IPS-15b (cell line): ENCODE data around the gene GLP1R.

Experiments
- H3K27me3 ChIP-seq: one replicate; pipeline ENCODE4 v1.6.1; 2013; ENCODE audit warnings: low read length; ENCODE audit not compliant: control insufficient read depth, insufficient read depth
- H3K36me3 ChIP-seq: one replicate; pipeline ENCODE4 v1.6.1; 2013; ENCODE audit warnings: low read length; ENCODE audit not compliant: control insufficient read depth, insufficient read depth
- H3K4me1 ChIP-seq: one replicate; pipeline ENCODE4 v1.6.1; 2013; ENCODE audit warnings: mild to moderate bottlenecking, low read length; ENCODE audit not compliant: control insufficient read depth, insufficient read depth
- H3K4me3 ChIP-seq: one replicate; pipeline ENCODE4 v1.5.1; 2013; ENCODE audit warnings: low read depth, low read length
- H3K9ac ChIP-seq: one replicate; pipeline ENCODE4 v1.6.1; 2013; ENCODE audit warnings: low read depth, mild to moderate bottlenecking, low read length
- H3K9me3 ChIP-seq: one replicate; pipeline ENCODE4 v1.6.1; 2013; ENCODE audit warnings: mild to moderate bottlenecking, low read length; ENCODE audit not compliant: control insufficient read depth, insufficient read depth

The GLP1R gene

GRCh38 chr6:39073471-39074355 is 25.1 kb downstream of the GLP1R start:
- Histone ChIP-seq H3K27me3 (no peaks in the 10 kb centered on the region), H3K9ac (no peak overlapping the region), H3K4me1 (no peaks in the 10 kb centered on the region), H3K9me3 (no peaks in the 10 kb centered on the region), H3K4me3 (no peak overlapping the region), H3K36me3 (no peaks in the 10 kb centered on the region)

GRCh38 chr6:39074486-39074885 is 25.9 kb downstream of the GLP1R start:
- H3K36me3 ChIP-seq: peaks cover under 1% of the 10 kb centered on the region
- no peak overlapping the region for H3K4me3 ChIP-seq
- H3K27me3 ChIP-seq: no peaks in the 10 kb centered on the region
- no peaks in the 10 kb centered on the region for H3K9me3 ChIP-seq
- H3K4me1 ChIP-seq: no peaks in the 10 kb centered on the region
- H3K9ac ChIP-seq: no peak overlapping the region

DNA sequence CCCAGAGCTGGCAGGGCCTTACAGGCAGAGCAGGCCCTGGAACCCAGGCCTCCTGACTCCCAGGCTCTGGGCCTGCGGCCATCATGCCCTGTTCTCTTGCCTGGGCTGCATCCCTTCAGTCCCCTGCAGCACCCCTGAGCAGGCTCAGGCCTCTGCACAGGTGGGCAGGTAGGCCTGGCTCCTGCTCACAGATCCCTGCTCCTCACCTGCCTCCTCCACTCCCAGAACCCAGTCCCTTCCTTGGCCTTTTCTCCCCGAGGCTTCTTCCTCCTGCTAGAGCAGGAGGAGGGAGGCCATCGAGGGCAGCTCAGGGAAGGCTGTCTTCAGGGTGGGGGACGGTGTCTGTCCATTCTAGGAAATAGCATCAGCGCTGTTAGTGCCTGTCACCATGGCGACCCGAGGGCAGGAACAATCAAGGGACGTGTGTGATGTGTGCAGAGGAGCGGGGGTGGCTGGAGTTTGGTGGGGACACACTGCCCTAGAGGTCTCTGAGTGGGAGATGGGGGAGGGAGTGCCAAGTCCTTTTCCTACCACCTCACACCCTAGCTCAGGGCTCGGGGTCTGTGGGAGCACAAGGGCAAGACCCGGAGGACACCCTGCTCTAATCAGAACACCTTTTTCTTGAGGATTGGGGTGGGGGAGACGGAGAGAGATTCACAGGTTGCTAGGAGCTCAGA is 26.6 kb downstream of the GLP1R start:
- H3K36me3 ChIP-seq: peaks cover 3% of the 10 kb centered on the region
- no peaks in the 10 kb centered on the region for H3K27me3 ChIP-seq
- no peaks in the 10 kb centered on the region for H3K4me1 ChIP-seq
- H3K4me3 ChIP-seq: no peak overlapping the region
- H3K9ac ChIP-seq: no peak overlapping the region
- H3K9me3 ChIP-seq: no peaks in the 10 kb centered on the region

GRCh38 chr6:39075807-39076622 is 27.4 kb downstream of the GLP1R start:
- no peaks in the 10 kb centered on the region for H3K4me1 ChIP-seq
- no peak overlapping the region for H3K9ac ChIP-seq
- H3K4me3 ChIP-seq: no peak overlapping the region
- no peaks in the 10 kb centered on the region for H3K9me3 ChIP-seq
- peaks cover 3% of the 10 kb centered on the region for H3K36me3 ChIP-seq
- H3K27me3 ChIP-seq: no peaks in the 10 kb centered on the region

DNA sequence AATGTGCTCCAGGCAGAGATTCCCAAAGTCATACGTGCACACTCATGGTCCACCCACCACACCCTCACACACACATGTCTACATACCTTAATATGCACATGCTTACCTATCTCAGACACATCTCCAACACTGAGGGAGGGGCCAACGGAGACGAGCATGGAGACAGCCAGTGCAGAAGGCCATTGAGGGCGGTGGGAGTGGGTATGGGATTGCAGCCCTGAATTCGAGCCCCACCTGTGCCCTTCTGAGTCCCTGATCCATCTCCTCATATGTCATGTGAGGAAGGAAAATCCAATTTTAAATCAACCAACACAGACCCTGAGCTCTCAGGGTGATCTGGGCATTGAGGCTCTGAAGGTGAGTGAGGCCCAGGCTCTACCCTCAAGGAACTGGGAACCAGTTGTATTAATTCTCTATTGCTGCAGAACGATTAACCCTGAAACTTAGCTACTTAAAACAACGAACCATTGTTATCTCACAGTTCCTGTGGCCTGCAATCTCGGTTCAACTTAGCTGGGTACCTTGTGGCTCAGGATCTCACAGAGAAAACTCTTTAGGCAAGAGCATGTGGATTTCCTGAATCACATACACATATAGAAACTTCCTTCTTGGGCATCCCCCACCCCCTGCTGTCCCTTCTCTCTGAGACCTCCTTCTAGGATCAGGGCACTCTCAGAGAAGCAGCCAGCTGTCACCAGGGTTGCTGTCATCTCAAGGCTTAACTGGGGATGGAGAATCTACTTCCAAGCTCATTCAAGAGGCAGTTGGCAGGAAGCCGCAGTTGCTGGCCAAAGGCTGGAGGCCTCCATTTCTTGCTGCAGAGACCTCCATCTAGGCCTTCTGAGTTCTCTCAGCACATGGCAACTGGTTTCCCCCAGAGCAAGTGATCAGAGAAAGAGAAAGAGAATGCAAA is 28.3 kb downstream of the GLP1R start:
- no peaks in the 10 kb centered on the region for H3K27me3 ChIP-seq
- H3K4me3 ChIP-seq: no peak overlapping the region
- no peak overlapping the region for H3K9ac ChIP-seq
- no peaks in the 10 kb centered on the region for H3K9me3 ChIP-seq
- H3K4me1 ChIP-seq: no peaks in the 10 kb centered on the region
- H3K36me3 ChIP-seq: peaks cover 3% of the 10 kb centered on the region

- Histone ChIP-seq H3K9me3 (no peaks in the 10 kb centered on the region), H3K36me3 (peaks cover 3% of the 10 kb centered on the region), H3K4me3 (no peak overlapping the region), H3K27me3 (no peaks in the 10 kb centered on the region), H3K4me1 (no peaks in the 10 kb centered on the region), H3K9ac (no peak overlapping the region)
These were observed 29.5 kb downstream of the GLP1R start for GRCh38 chr6:39077882-39078594.

GRCh38 chr6:39078695-39079094 is 30.1 kb downstream of the GLP1R start:
- H3K4me3 ChIP-seq: no peak overlapping the region
- no peaks in the 10 kb centered on the region for H3K4me1 ChIP-seq
- no peaks in the 10 kb centered on the region for H3K9me3 ChIP-seq
- no peak overlapping the region for H3K9ac ChIP-seq
- peaks cover 3% of the 10 kb centered on the region for H3K36me3 ChIP-seq
- no peaks in the 10 kb centered on the region for H3K27me3 ChIP-seq

- H3K27me3 ChIP-seq: no peaks in the 10 kb centered on the region
- H3K4me3 ChIP-seq: no peak overlapping the region
- no peaks in the 10 kb centered on the region for H3K9me3 ChIP-seq
- no peak overlapping the region for H3K9ac ChIP-seq
- peaks cover 3% of the 10 kb centered on the region for H3K36me3 ChIP-seq
- no peaks in the 10 kb centered on the region for H3K4me1 ChIP-seq
These were observed 30.9 kb downstream of the GLP1R start for GRCh38 chr6:39079197-39080125.

DNA sequence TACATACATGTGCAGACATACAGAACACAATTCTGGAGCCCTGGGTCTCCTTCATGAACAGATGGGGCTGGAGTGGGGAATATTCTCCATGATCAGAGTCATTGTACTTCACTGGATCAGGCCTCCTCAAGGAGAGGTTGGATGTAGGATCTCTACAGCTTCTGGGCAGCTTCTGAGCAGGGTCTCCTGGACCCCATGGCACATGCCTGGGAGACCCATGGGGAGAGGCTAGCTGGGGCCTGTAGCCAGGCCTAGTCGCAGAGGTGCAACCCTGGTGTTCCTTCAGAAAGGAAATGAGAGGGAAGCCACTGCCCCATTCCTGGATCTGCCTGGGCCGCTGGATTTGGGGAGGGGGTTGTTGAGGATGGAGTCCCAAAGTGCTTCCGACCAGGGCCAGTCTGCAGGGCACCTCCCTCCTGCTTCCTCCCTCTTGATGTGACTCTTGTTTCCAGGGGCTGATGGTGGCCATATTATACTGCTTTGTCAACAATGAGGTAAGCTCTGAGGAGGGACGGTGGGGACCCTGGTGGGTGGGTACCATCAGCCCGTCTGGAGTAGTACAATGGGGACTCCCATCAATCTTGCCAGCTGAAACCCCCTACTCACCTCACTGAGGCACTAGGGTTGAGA is 31.8 kb downstream of the GLP1R start:
- Histone ChIP-seq H3K4me3 (no peak overlapping the region), H3K27me3 (no peaks in the 10 kb centered on the region), H3K36me3 (peaks cover 3% of the 10 kb centered on the region), H3K4me1 (no peaks in the 10 kb centered on the region), H3K9me3 (no peaks in the 10 kb centered on the region), H3K9ac (no peak overlapping the region)
